C4-2B (cell line): Measurements from ENCODE around the gene CLEC16A.

Experiments used
- CTCF ChIP-seq: fragments of 450-650 bp; conservative IDR thresholded peaks from 2 replicates; pipeline ENCODE4 v1.5.1; 2017; ENCODE audit warnings: mild to moderate bottlenecking
- ZFX ChIP-seq: fragments of 450-650 bp; IDR thresholded peaks from 2 replicates; pipeline ENCODE4 v1.6.1; 2017

- TF ChIP-seq CTCF (no peak), ZFX (no peak)
These were observed 102.1 kb downstream of the CLEC16A start for GRCh38 chr16:11046382-11046931.
